Measurements from ENCODE around the gene ACER2.
A peak's percentile ranks its signal among the peaks of the same experiment; 100 is the strongest.

GRCh38 chr9:19409401-19410194, 789 bp downstream of the ACER2 start:
- TF ChIP-seq POLR2A (IDR thresholded peaks at IDR 0.05) (no peak), CTCF (IDR thresholded peaks at IDR 0.05) (peak in 1 of 12 donors; percentile 3)
